ENCODE data around the gene COG6.

COG6 gene

DNA sequence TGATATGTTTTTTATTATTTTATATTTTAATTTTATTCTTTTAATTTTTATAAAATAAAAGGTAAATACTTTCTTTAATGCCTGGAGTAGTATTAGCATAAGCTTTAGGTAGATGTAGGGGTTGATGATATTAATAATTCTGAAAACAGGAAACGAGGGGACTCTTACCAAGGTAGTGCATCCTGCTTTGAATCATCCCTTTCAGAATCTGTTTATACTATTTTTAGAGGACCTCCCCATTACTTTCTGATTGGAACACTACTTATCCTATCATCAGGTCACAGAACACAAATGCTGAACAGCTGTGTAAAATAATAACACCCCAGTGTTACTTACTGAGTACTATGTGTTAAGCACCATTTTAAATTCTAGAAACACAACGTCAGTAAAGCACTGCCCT lies 27.3 kb downstream of the COG6 start:
- DNase-seq, result no peak

DNA sequence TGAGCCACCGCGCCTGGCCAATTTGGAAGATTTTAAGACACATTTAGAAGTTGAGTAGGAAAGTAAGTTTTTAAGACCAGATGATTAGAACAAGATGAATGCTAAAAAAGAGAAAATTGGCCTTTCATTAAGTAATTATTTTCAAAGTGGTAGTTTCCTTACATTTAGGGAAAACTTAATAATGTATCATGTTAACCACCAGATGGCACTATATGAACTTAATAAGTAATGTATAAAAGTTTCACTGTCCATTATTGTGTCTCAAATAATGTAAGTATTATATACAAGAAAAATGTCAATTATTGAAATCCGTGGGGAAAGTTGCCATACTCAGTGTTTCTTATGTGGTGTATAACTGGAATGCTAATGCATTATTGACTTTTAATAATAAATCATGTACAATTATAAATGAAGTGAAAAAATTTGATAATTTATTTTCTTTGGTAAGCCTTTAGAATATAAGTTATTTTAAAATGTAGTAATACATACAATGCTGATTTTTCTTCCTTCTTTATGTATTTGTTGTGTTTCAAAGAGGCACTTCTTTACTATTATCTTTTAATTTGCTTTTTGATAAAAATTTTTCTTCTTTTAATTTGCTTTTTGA lies 29.2 kb downstream of the COG6 start:
- no peak for DNase-seq

DNA sequence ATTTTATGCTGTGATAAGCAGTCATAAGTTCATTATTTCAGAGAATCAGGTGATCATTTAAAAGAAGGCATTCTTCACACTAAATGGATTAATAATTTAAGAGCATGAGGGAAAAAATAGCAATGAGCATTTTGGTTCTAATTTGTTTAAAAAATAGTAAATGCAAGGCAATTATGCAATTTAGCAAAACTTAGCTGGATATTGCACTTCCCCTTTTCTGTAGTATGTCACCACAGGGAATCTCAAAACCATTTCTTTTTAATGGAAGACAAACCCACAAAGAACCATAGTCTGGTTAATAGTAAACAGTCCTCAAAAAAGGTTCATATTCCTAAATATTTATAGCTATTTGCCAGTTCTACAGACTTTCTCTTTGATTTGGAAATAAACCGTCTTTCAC lies 30.2 kb downstream of the COG6 start:
- DNase-seq, result no peak

DNA sequence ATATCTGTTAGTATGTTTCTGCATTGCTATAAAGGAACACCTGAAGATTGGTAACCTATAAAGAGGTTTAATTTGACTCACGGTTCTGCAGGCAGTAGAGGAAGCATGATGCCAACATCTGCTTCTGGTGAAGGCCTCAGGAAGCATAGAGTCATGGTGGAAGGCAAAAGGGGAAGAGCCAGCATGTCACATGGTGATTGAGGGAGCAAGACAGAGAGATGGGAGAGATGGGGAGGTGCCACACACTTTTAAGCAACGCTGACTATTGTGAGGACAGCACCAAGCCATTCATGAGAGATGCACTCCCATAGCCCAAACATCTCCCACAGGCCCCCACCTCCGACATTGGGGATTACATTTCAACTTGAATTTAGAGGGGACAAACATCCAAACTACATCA lies 32.8 kb downstream of the COG6 start:
- DNase-seq, result no peak

DNA sequence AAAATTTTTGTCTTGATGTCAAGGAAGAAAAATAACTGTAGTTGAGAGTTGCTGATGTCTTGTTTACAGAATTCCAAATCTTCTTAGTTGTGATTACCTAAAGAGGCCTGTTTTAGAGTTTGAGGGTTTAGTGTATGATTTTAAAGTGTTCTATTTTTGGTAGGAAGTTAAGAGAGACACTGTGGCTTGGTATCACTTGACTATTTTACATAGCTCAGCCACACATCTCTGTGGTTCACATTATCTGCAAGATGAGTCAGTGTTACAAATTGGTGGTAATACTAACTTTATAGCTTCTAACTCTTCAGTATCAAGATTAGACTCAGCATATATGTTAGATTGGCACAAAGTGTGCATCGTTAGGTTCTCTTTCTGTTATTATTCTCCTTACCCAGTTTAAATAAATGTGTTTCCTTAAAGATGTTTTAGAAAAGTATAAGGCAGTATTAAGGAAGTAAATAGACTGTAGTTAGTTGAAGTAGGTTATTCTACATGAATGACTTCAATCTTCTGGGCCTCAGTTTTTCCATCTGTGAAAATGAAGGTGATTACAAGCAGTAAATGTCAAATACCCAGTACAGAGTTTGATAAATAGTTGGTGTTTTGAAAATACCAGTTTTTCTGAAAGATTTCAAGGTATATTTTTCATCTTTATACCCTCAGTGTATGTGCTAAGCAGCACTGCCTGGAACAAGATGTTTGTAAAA lies 33.4 kb downstream of the COG6 start:
- no peak for DNase-seq

DNA sequence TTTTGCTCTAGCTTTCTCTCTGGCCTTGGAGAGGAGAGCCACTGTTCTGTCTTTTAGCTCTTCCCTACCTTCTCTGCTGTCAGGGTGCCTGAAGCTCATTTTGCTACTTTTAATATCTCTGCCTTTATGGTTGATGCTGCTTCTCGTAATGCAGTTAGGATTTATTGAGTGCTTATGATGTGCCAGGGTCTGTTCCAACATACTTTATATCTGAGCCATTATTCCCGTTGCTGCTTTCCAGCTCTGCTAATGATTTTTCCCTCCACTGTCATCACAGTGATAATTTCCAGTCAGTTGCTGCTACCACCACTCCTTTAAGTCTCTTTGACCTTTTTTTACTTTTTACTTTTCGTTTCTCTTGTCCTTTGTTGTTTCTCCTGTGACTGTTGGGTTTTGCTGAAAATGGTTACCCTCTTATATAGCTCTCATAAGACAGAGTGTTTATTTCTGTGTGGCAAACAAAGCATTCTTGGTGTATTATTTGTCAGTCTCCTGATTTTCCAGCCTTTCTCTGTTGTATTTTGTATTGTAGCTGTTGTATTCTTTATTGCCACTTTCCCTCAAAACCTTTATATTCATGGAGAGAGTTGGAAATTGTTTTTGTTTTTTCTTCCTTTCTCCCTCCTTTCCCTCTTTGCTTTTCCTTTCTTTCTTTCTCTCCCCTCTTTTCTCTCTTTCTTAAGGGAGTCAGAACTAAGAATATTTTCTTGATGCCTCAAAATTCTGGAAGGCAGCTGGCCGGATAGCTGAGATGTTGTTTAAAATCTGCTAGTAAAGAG lies 37.4 kb downstream of the COG6 start:
- no peak for DNase-seq

DNA sequence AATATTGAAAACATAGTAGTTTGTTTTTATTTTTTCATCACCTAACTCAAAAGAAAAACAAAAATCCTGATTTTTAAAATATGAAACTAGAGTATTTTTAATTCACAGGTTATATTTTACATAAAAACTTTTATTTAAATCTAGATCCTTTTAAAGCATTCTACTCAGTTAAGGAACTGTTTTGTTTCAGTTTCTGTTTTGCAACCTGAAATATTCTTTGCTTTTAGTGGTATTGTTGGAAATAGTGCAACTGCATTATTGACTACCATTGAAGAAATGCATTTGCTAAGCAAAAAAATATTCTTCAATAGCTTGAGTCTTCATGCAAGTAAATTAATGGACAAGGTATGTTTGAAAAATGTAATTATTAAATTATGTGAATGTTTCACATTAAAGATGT lies 43.8 kb downstream of the COG6 start:
- no peak for DNase-seq

DNA sequence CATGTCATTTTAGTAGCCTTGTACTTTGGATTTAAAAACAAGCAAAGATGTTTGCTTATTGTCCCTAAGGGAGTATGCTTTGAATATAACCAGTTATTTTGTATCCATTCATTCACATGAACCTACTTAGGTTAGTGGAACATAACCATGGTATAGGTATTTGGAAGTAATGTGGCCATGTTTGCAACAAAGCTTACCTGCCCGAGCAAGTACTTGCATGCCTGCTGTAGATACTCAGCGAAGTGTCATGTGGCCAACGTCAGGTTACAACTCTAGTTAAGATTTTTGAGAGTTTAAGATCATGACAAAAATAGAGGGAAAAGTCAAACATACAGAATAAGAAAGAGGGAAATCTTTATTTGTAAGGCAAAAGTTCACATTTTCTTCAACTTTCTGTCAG lies 57.2 kb downstream of the COG6 start:
- no peak for DNase-seq

DNA sequence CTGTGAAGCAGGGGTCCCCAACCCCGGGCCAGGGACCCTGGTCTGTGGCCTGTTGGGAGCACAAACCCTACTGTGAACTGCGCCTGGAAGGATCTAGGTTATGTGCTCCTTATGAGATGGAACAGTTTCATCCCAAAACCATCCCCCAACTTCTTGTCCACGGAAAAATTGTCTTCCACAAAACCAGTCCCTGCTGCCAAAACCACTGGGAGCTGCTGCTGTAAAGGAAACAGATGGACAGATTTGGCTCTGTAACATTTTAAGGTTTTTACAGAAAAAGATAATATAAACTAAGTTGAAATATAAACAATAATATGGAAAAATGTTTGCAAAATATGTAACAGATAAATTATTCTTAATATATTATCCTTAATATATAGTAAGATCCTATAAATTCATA lies 73.7 kb downstream of the COG6 start:
- DNase-seq, result no peak

DNA sequence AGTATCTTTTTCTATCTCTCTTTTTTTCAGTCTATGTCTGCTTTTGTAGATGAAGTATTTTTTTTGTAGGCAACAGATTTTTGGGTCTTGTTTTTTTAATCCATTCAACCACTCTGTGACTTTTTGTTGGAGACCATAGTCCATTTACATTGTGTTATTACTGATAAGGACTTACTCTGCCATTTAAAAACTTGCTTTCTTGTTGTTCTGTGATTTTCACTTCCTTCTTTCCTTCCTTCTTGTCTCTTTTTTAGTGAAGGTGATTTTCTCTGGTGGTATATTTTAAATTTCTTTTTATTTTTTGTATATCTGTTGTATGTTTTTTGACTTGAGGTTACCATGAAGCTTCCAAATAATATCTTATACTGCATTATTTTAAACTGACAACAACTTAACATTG lies 79.5 kb downstream of the COG6 start:
- DNase-seq, result no peak

DNA sequence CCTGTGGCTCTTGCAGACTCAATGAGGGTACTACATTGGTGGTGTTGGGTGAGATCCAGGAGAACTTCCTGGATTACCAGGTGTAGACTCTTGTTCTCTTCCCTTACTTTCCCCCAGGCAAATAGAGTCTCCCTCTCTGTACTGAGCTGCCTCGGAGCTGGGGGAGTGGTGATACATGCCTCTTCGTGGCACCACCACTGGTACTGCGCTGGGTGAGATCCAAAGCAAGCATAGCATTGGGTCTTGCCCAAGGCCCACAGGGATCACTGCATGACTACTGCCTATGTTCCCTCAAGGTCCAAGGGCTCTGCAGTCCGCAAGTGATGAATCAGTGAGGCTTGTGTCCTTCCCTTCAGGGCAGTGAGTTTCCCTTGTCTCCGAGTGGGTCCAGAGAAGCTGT lies 81.6 kb downstream of the COG6 start:
- no peak for DNase-seq

DNA sequence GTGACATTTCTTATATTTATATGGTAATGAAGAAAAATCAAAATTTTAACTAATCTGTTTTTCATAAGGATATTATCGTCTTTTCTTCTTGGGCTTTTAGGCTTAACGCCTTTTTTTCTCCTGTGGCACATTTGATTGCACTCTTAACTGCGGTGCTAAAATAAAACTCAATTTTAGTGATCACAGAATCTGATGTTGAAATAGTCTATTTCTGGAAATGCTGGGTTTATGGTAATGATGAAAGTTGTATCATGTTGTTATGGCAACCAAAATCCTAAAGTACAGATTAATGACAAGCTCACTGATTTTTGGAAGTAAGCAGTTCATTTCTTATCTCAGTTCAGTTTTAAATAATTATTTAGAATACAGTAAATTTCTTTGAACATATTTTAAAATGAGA lies 85.3 kb downstream of the COG6 start:
- no peak for DNase-seq

DNA sequence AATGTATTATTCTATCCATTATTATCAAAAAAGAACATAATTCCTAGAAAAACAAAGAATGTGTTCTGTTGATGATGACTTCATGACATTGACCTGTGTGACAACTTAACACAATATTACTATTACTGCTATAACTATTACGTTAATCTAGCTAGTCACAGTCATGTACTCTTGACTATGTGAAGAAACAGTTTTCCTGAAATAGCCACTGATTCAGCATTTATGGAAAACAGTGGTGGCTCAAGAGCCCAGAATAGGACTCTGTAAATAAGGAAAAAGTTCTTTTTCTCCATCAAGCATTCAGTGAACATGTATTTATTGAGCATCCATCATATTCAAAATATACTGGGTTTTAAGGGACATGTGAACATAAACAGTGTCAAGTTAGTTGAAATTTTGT lies 93.5 kb downstream of the COG6 start:
- no peak for DNase-seq

DNA sequence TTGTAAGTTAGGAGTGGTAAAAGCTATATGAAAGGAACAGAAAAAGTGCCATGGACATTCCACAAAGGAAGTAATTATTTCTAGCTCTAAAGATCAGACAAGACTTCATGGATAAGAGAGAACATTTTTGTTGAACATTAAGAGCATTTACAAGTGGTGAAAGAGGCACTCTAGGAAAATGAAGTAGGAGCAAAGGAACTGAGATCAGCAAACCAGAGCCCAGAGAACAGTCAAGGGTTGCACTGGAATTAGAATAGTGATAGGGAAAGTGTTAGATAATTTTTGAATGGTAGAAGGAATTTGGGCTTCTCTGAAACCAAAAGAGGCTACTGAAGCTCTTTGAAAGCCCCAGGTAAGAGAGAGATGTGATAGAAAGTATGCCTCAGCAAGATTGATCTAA lies 94.1 kb downstream of the COG6 start:
- DNase-seq, result no peak

DNA sequence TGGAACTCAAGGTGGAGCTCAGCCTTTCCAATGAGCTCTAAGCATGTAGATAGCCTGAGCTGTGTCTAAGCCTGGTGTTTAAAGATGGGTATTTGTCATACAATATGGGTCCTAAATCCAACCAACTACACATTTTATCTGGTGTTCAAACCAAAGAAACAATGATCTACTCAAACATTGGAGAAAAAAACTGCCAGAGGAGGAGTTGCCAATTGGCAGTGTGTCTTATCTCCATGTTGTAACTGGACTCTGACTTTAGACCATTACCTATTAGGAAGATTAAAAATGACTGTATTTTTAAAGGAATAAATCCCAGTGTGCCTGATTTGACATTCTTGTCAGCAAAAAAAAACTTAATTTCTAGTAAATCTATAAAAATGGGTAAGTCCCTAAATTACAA lies 96.3 kb downstream of the COG6 start:
- no peak for DNase-seq

DNA sequence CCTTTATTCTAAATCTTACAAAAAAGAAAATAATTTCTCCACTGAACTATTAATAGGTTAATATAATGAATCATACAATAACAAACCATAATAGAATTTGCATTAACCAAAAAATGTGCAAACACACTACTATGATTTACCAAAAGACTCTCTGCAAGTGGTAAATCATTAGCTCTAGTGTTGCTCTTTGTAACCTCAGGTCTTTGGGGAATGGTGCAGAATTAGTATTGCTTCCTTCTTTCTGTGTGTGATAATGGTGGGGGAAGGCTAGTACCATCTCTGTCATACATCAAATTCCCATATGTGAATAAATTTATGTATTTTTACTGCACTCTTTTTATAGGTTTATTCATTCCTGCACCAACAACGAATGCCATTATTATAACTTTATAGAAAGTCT lies 105.1 kb downstream of the COG6 start:
- DNase-seq, result no peak

DNA sequence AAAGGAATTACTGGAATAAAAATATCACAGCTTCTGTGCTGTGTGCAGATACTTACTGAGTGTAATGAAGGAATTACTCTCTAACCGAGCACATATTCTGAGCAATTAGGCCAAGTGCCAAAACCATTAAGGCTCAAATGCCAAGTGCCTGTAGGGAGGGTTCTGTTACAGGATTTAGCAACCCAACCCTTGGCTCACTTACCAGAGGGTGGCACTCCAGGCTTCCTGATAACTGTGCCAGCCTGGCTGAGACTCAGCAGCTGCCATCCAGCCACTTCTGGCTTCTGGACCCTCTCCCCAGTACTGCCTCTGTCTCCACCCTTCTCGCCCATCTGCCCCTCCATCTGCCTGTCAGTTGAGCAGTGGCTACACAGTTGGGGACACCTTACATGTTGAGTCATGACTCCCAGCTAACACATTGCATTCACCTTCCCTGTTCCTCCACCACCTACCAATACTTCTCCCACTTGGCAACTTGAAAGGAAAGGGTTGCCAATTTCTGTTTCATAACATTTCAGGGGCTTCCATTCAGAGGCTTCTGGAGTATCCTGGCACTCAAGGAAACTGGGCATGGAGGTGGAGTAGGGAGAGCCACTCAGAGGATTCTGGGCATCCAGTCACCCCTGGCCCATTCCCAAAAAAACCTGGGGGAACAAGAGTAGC lies 110.5 kb downstream of the COG6 start:
- peak; percentile 13 to 24 for DNase-seq

DNA sequence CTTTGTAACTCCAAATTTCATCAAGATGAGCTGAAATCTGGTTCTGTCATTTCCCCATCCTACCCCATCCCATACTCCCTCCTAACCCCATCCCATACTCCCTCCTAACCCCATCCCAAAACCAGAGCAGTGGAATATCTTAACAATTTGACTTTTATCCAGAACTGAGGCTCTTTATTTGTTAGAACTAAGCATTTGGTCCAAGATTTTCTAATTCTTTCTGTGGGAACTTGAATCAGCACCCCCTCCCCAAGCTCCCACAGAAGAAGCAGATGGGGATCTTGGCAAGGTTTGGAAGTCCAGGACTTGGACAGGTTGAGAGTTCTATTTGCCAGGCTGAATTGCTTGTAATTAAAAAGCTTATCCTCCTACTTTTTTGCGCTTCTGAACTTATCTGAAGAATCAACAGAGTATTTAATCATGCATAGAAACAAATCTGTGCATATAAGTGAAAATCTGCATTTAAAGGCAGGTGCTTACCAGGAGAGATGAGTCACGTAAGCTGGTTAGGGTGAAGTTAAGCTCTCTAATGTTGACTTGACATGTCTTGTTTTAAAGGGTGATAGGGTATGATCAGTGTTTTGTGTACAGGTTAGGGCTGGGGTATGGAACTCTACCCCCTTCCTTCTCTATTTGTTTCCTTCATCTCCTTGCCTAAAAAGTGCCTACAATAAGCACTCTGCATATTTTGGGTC lies 111.1 kb downstream of the COG6 start:
- DNase-seq, result no peak

DNA sequence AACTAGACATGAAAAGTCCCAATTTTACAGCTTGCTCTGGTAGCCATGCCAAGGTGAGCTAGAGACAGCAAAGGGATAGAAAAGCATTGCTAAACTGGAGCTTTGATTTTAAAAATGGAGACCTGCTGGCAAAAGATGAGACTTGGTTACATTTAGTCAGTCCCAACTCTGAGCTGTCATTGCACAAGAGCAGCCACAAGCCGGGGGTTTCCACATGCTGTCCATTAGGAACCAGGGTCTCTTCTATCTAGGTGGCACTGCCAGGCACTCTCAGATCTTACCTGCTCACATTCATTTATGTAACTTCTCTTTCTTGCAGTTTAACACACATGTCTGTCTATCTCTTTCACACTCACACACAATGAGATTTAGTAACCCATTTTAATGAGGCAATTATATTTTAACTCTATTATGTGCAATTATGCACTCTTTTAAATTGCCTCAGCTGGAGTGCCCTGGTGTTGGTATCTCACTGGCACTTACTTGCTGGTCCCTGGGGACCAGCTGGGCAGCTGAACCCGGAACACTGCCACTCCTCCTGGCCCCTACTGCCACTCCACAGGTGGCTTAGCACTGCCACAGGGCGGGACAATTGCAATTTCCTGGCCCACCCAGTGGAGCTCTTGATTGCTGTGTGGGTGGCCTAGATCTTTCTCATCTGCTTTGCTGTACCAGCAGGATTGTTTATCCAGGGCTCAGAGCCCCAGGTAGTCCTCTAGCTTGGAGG lies 112.5 kb downstream of the COG6 start:
- DNase-seq, result no peak

DNA sequence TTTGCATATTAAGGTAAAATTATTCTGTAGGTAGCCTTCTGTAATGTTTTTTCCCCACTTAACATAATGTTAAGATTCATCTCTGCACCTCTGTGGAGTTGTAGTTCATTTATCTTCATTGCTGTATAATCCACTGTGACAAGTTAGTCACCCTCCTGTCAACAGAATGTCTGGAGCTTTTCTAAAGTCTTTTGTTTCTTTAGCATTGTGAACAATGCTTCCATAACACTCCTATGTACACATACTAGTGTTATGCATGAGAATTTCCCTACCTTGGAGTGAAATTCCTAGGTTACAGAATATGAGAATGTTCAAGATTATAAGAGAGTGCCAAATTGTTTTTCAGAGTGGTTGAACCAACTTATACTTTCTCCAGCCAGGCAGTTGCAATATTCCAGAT lies 113.5 kb downstream of the COG6 start:
- no peak for DNase-seq

DNA sequence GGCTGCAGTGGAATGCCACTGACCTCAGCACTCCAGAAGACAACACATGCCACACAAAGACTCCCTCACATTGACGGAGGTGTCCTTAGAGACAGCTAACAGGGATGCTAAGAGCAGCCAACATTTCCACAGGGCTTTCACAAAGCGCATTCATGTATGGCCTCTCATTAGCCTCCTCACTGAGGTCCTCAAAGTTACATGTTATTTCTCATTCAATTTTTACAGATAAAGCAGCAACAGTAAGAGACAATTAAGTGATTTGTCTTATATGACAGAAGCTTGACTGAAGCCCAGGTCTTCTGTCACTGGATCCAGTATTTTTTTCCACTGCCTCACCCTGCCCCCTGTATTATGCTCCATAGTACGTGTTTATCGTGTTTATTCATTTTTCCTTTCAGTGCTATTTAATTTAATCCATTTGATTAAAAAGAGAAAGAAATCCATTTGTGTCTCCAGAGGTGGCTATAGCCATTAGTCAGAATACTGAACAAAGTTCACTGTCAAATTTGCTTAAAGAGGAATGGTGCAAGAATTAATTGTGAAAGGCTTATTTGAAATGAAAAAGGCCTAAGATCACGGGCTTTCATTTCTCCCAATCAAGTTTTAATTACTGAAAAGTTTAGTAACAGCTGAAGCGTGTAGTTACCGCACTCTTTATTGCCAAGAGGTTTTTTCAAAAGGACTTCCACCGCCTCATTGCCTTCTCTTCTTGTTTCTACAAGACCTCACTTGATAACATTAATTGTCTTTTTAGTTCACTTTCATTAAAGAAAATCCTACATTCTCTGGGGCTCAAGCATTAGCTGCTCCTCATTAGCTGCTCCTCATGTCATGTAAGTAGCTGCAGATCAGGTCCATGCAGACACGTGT lies 115.0 kb downstream of the COG6 start:
- DNase-seq, result no peak
